ELR (cell line): Measurements from ENCODE around the gene GAPDHS.

Source experiments
- DNase-seq: peaks from one replicate; pipeline ENCODE4 v3.0.0-alpha.2; 2015; ENCODE audit warnings: low read depth

Gene GAPDHS

GRCh38 chr19:35533201-35533821, at the start of gene GAPDHS:
Gene GAPDHS, plus strand, starts transcription at chr19:35533456. Its CDS starts 72 bp downstream, at chr19:35533528.
- DNase-seq = no peak

DNA sequence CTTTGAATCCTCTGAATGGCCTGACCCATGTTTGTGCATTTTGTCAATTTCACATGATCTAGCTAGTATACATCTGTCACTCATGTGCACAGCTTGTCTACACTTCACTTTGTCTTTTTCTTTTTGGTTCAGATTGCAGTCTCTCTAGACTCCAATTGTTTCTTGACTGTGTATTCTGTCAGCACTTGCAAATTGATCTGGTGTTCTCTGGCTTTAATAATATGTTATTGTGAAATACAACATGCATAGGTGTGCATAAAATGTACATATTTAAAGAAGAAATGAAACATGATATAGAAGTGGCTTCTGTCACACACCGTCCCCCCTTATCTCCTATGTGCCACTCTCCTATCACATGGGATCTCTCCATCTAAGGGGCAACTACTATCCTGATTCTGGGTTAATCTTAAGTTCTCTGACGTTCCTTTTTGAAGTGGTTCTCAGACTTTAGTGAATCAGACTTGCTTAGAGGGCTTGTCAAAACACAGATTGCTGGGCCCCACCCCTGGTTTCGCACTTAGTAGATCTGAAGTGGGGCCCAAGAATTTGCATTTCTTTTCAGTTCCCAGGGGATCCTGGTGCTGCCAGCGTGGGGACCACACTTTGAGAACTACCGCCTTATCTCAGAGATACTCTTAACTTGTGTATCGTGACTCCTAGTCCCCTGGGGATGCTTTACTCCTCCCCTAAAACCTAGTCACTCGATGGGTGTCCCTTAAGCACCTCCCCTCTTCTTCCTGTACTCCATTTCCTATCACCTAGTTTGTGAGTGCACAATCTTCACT, 48.8 kb upstream of the GAPDHS start:
- DNase-seq = no peak

GRCh38 chr19:35486268-35486708, 47.0 kb upstream of the GAPDHS start:
- DNase-seq = no peak

DNA sequence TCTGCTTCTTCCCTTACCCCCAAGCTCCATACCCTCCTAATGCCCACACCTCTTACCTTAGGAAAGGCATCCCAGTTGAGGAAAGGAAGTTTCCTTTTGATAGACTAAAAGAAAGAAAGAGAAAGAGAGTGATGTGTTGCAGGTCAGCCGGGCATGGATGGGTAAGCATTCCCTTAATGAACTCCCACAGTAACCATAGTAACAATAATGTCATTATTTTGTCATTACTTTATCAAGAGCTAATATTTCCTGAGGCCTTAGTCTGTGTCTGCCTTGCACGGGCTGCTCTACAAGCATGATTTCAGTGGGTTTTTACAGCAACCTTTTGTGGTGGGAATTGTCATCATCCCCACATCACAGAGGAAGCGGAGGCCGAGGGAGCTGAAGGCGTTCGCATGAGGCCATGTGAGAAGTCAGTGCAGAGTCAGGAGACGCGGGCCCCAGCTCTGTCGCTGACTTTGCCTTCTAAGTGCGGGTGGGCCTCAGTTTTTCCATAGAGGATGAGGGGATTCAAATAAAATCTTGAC, 45.5 kb upstream of the GAPDHS start:
- no peak for DNase-seq

GRCh38 chr19:35488677-35489076, 44.6 kb upstream of the GAPDHS start:
- DNase-seq = no peak

- DNase-seq = no peak
Measured at GRCh38 chr19:35490364-35490763, 42.9 kb upstream of the GAPDHS start, which contains the start of gene KRTDAP. Gene KRTDAP, minus strand, starts transcription at chr19:35490464. Its CDS starts 22 bp downstream, at chr19:35490442.

DNA sequence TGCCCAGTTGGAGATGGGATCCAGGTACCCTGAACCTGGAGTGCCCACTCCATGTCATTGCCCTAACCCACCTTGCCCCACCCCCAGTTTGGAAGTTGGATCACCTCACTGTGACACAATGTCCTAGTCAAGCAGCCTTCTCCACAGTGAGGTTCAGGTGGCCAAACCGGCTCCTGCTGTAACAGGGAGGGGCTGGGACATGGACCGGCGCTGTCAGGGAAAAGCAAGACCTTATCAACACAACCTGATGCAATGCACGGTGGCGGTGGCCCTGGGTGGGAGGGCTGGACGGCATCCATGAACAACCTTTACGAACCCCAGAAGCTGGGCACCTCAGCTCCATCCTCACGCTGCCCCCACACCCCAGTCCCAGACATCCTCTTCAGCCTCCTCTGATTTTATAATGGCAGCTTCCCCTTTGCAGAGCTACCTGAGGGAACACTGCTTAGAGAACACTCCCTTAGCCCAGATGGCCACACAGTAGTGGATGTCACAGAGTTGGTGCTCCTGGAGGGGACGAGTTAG, 41.4 kb upstream of the GAPDHS start:
- no peak for DNase-seq

GRCh38 chr19:35493971-35494370, 39.3 kb upstream of the GAPDHS start:
- no peak for DNase-seq

- peak; percentile 72 for DNase-seq
Measured at GRCh38 chr19:35495107-35496064, 37.9 kb upstream of the GAPDHS start.

DNA sequence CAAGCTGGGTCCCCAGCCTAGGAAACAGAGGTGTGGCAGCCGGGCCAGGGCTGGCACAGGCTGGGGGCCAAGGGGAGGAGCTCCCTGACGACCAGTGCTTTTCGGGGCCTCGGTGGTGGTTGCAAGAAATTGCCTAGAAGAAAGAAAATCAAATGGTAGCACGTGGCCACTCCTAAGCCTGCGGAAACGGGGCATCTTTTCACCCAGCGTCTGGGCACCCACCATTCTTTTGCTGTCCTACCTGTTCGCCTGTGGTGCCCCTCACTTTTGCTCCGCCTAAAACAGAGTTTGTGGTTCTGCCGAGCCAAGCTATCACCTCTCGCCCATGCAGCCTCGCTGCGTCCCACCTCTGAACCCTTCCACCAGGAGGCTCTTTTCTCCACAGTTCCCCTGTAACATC, 35.9 kb upstream of the GAPDHS start:
- DNase-seq = no peak

DNA sequence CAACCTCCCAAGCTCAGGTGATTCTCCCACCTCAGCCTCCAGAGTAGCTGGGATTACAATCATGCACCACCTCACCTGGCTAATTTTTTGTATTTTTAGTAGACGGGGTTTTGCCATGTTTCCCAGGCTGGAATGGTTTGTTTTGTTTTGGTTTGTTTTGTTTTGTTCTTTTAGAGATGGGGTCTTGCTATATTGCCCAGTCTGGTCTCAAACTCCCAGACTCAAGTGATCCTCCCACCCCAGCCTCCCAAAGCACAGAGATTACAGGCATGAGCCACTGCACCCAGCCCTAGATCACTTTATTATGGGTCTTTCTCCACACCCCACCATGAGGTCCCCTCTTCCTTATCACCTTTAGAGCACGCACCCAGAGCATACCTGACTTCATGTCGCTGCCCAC, 35.0 kb upstream of the GAPDHS start:
- no peak for DNase-seq

DNA sequence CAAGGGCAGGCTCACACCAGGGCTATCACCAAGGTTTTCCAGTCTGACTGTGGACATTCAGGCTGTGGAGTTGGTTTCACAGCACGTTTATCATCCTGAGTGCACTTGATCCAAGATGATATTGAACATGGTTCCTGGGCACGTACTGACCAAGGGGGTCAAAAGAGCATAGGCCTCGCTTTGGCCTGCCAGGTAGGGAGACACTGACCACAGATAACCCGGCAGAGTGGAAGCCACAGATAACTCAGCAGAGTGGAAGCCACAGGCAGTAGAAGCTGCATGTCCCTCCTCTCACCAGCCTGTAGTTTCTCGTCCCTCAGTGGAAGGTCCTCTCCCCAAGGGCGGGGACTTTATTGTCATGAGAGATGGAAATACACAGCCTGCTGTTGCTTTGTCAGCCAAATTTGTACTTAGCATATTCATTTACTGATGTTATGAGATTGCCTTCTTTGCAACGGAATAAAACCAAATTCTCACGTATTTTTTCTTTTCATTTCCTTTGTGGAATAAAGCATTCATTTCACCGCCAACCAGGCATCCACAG, 34.2 kb upstream of the GAPDHS start:
- DNase-seq = no peak

- DNase-seq = no peak
Measured at GRCh38 chr19:35500611-35501010, 32.6 kb upstream of the GAPDHS start.

GRCh38 chr19:35501684-35502083, 31.6 kb upstream of the GAPDHS start:
- no peak for DNase-seq

DNA sequence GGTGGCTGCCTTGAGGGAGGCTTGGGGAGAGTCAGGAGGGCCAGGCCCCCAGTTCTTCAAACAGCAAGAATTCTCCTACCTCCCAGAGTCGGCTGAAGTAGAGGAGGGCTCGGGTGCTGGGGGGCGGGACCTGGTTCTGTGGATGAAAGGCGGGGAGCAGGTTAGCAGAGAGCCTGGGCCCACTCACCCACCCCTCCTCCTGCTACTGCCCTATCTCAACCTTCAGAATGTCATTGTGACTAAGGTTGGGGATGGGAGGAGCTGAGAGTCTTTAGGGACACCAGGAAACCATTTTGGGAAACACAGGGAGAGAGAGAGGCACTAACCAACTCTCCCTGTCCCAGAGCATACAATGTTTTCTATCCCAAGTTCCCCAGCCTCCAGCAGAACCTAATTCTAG, 30.5 kb upstream of the GAPDHS start:
- DNase-seq = no peak

GRCh38 chr19:35506011-35506410, 27.2 kb upstream of the GAPDHS start:
- DNase-seq = no peak

DNA sequence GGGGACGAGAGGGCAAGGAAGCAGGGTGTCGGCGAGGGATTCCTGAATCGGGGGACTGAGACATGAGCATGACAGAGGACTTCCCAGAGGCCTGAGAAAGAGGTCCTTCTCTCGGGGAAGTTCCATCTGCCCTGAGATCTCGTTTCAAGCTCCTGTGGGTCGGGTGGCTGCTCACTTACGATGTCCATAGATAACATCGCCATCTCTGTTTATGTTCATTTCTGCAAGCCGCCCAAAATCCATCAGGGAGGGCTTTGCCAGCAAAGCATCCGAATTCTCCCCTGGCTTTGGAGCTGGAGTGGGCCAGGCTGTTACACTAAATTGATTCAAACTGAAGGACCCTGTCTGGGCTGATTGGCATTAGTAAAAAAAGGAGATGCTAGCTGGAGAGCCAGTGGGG, 25.7 kb upstream of the GAPDHS start:
- no peak for DNase-seq

- DNase-seq = no peak
Measured at GRCh38 chr19:35508129-35508528, 25.1 kb upstream of the GAPDHS start.

- no peak for DNase-seq
Measured at GRCh38 chr19:35509018-35509652, 24.1 kb upstream of the GAPDHS start.

- DNase-seq = peak; percentile 65
Measured at GRCh38 chr19:35509861-35510625, 23.2 kb upstream of the GAPDHS start.
